Activated naive CD8-positive, alpha-beta T cell treated with anti-CD3 and anti-CD28 coated beads, Interleukin-2, amount 50 U/mL, for 24 hours (primary cell): Measurements from ENCODE around the gene TLN1.

Experiments
- ATAC-seq: fragments of 150-1000 bp; cut with Tn5 transposase; one replicate; pipeline ENCODE4 v1.10.0; 2021
- DNase-seq: peaks from one replicate; pipeline ENCODE4 v3.0.0; 2021
- H3K27ac Mint-ChIP-seq: one replicate; pipeline ENCODE4 v1.8.0; 2021; ENCODE audit warnings: mild to moderate bottlenecking, mixed read lengths
- H3K27me3 Mint-ChIP-seq: one replicate; pipeline ENCODE4 v1.8.0; 2021; ENCODE audit warnings: mixed read lengths
- H3K36me3 Mint-ChIP-seq: one replicate; pipeline ENCODE4 v1.8.0; 2021; ENCODE audit warnings: low read depth, mixed read lengths
- H3K4me1 Mint-ChIP-seq: one replicate; pipeline ENCODE4 v1.8.0; 2021; ENCODE audit warnings: mixed read lengths
- H3K4me3 Mint-ChIP-seq: one replicate; pipeline ENCODE4 v1.8.0; 2021; ENCODE audit warnings: mild to moderate bottlenecking, moderate library complexity, mixed read lengths
- H3K9me3 Mint-ChIP-seq: one replicate; pipeline ENCODE4 v1.8.0; 2021; ENCODE audit warnings: mixed read lengths

TLN1 gene

GRCh38 chr9:35746583-35746982 lies 14.6 kb upstream of the TLN1 start:
- Mint-ChIP-seq H3K27me3 (no peaks in the 10 kb centered on the region), H3K27ac (no peak overlapping the region), H3K36me3 (peaks cover 32% of the 10 kb centered on the region), H3K9me3 (no peaks in the 10 kb centered on the region), H3K4me3 (peak overlapping the region; percentile 85), H3K4me1 (peaks cover 54% of the 10 kb centered on the region)
- no peak for DNase-seq
- ATAC-seq, result no peak

GRCh38 chr9:35745569-35745968 lies 13.6 kb upstream of the TLN1 start:
- Mint-ChIP-seq H3K27me3 (no peaks in the 10 kb centered on the region), H3K4me3 (peak overlapping the region; percentile 85), H3K4me1 (peaks cover 54% of the 10 kb centered on the region), H3K36me3 (peaks cover 30% of the 10 kb centered on the region), H3K27ac (no peak overlapping the region), H3K9me3 (no peaks in the 10 kb centered on the region)
- DNase-seq (no peak), ATAC-seq (no peak)

- H3K27ac Mint-ChIP-seq, result no peak overlapping the region
- peaks cover 43% of the 10 kb centered on the region for H3K4me1 Mint-ChIP-seq
- no peaks in the 10 kb centered on the region for H3K9me3 Mint-ChIP-seq
- DNase-seq (no peak), ATAC-seq (no peak)
- H3K4me3 Mint-ChIP-seq, result no peak overlapping the region
- peaks cover 35% of the 10 kb centered on the region for H3K36me3 Mint-ChIP-seq
- no peaks in the 10 kb centered on the region for H3K27me3 Mint-ChIP-seq
These were observed 12.0 kb upstream of the TLN1 start for GRCh38 chr9:35743880-35744518.

- Mint-ChIP-seq H3K27me3 (no peaks in the 10 kb centered on the region), H3K9me3 (no peaks in the 10 kb centered on the region), H3K27ac (no peak overlapping the region), H3K4me1 (peaks cover 43% of the 10 kb centered on the region), H3K36me3 (peaks cover 40% of the 10 kb centered on the region), H3K4me3 (no peak overlapping the region)
- DNase-seq, result no peak
- no peak for ATAC-seq
These were observed 11.5 kb upstream of the TLN1 start for GRCh38 chr9:35743452-35743851.

GRCh38 chr9:35741740-35742139 lies 9.7 kb upstream of the TLN1 start:
- peak; percentile 84 for ATAC-seq
- peaks cover 28% of the 10 kb centered on the region for H3K4me1 Mint-ChIP-seq
- H3K36me3 Mint-ChIP-seq, result peaks cover 40% of the 10 kb centered on the region
- H3K27ac Mint-ChIP-seq, result no peak overlapping the region
- DNase-seq, result no peak
- no peak overlapping the region for H3K4me3 Mint-ChIP-seq
- no peaks in the 10 kb centered on the region for H3K27me3 Mint-ChIP-seq
- H3K9me3 Mint-ChIP-seq, result no peaks in the 10 kb centered on the region

- Mint-ChIP-seq H3K4me1 (peaks cover 16% of the 10 kb centered on the region), H3K9me3 (no peaks in the 10 kb centered on the region), H3K36me3 (peaks cover 40% of the 10 kb centered on the region), H3K4me3 (no peak overlapping the region), H3K27ac (no peak overlapping the region), H3K27me3 (no peaks in the 10 kb centered on the region)
- DNase-seq (no peak), ATAC-seq (no peak)
These were observed 8.2 kb upstream of the TLN1 start for GRCh38 chr9:35740243-35740642.

- no peaks in the 10 kb centered on the region for H3K27me3 Mint-ChIP-seq
- no peak overlapping the region for H3K4me3 Mint-ChIP-seq
- H3K4me1 Mint-ChIP-seq, result peaks cover 22% of the 10 kb centered on the region
- peaks cover 40% of the 10 kb centered on the region for H3K36me3 Mint-ChIP-seq
- DNase-seq (no peak), ATAC-seq (no peak)
- no peaks in the 10 kb centered on the region for H3K9me3 Mint-ChIP-seq
- no peak overlapping the region for H3K27ac Mint-ChIP-seq
These were observed 6.9 kb upstream of the TLN1 start for GRCh38 chr9:35738924-35739323.

- ATAC-seq (no peak), DNase-seq (no peak)
- H3K4me1 Mint-ChIP-seq, result peaks cover 26% of the 10 kb centered on the region
- H3K9me3 Mint-ChIP-seq, result no peaks in the 10 kb centered on the region
- H3K27ac Mint-ChIP-seq, result no peak overlapping the region
- no peak overlapping the region for H3K4me3 Mint-ChIP-seq
- peaks cover 36% of the 10 kb centered on the region for H3K36me3 Mint-ChIP-seq
- no peaks in the 10 kb centered on the region for H3K27me3 Mint-ChIP-seq
These were observed 6.2 kb upstream of the TLN1 start for GRCh38 chr9:35738186-35738585.

GRCh38 chr9:35737143-35737542 lies 5.1 kb upstream of the TLN1 start:
- DNase-seq (no peak), ATAC-seq (no peak)
- H3K4me3 Mint-ChIP-seq, result no peak overlapping the region
- no peaks in the 10 kb centered on the region for H3K27me3 Mint-ChIP-seq
- peaks cover 27% of the 10 kb centered on the region for H3K36me3 Mint-ChIP-seq
- H3K27ac Mint-ChIP-seq, result no peak overlapping the region
- no peaks in the 10 kb centered on the region for H3K9me3 Mint-ChIP-seq
- peaks cover 25% of the 10 kb centered on the region for H3K4me1 Mint-ChIP-seq

GRCh38 chr9:35736201-35736633 lies 4.2 kb upstream of the TLN1 start:
- peaks cover 27% of the 10 kb centered on the region for H3K36me3 Mint-ChIP-seq
- no peak overlapping the region for H3K27ac Mint-ChIP-seq
- H3K27me3 Mint-ChIP-seq, result no peaks in the 10 kb centered on the region
- peaks cover 17% of the 10 kb centered on the region for H3K4me1 Mint-ChIP-seq
- no peaks in the 10 kb centered on the region for H3K9me3 Mint-ChIP-seq
- no peak for ATAC-seq
- DNase-seq, result peak; percentile 58
- H3K4me3 Mint-ChIP-seq, result no peak overlapping the region

GRCh38 chr9:35734096-35734495 lies 2.1 kb upstream of the TLN1 start:
- no peak for DNase-seq
- Mint-ChIP-seq H3K4me1 (peaks cover 17% of the 10 kb centered on the region), H3K27me3 (no peaks in the 10 kb centered on the region), H3K9me3 (no peaks in the 10 kb centered on the region), H3K27ac (no peak overlapping the region), H3K4me3 (peak overlapping the region; percentile 27), H3K36me3 (peaks cover 27% of the 10 kb centered on the region)
- ATAC-seq, result no peak

GRCh38 chr9:35732800-35733541 lies 976 bp upstream of the TLN1 start:
- peaks cover 17% of the 10 kb centered on the region for H3K4me1 Mint-ChIP-seq
- DNase-seq (peak; percentile 52), ATAC-seq (peak; percentile 8)
- H3K27ac Mint-ChIP-seq, result peak overlapping the region; percentile 90
- no peak overlapping the region for H3K4me3 Mint-ChIP-seq
- H3K9me3 Mint-ChIP-seq, result no peaks in the 10 kb centered on the region
- H3K36me3 Mint-ChIP-seq, result peaks cover 18% of the 10 kb centered on the region
- H3K27me3 Mint-ChIP-seq, result no peaks in the 10 kb centered on the region

- Mint-ChIP-seq H3K4me1 (peaks cover 17% of the 10 kb centered on the region), H3K4me3 (no peak overlapping the region), H3K27me3 (no peaks in the 10 kb centered on the region), H3K9me3 (no peaks in the 10 kb centered on the region), H3K27ac (peak overlapping the region; percentile 90), H3K36me3 (peaks cover 16% of the 10 kb centered on the region)
- no peak for ATAC-seq
- no peak for DNase-seq
These were observed 395 bp downstream of the TLN1 start for GRCh38 chr9:35731415-35732184.

GRCh38 chr9:35730486-35730854 lies 1.5 kb downstream of the TLN1 start:
- H3K4me1 Mint-ChIP-seq, result peaks cover 17% of the 10 kb centered on the region
- peaks cover 14% of the 10 kb centered on the region for H3K36me3 Mint-ChIP-seq
- H3K4me3 Mint-ChIP-seq, result no peak overlapping the region
- no peak for DNase-seq
- no peak overlapping the region for H3K27ac Mint-ChIP-seq
- H3K27me3 Mint-ChIP-seq, result no peaks in the 10 kb centered on the region
- H3K9me3 Mint-ChIP-seq, result no peaks in the 10 kb centered on the region
- ATAC-seq, result no peak
